GM21717 (cell line): ENCODE measurements around the gene FRAS1.
"Not testable (repeated sequence)": the region's sequence is repeated elsewhere in the genome, so short reads cannot be mapped to it uniquely, and the experiment has no call there.

ENCODE experiments used
- ATAC-seq: cut with Tn5 transposase; IDR thresholded peaks from one replicate; pipeline ENCODE4 v1.9.1; 2021; ENCODE audit warnings: mild to moderate bottlenecking, moderate library complexity; ENCODE audit not compliant: unreplicated experiment

The FRAS1 gene

GRCh38 chr4:78162821-78163220, 105.7 kb downstream of the FRAS1 start:
- ATAC-seq, result no peak

DNA sequence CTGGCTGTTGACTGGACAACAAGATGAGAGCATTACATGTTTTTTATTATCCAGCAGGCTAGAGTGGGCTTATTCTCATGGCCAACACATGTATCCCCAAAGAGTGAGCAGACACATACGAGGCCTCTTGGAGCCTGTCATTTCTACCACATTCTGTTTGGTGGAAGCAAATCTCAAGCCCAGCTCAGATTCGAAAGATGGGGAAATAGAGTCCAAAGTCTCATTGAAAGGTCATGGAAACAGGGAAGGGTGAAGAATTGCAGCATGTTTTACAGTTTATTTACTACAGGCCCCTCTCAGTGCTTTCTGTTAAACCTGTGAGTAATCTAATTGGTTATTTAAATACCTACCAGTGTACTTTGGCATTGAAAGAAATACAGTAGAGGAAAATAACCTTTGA, 108.6 kb downstream of the FRAS1 start:
- no peak for ATAC-seq

- no peak for ATAC-seq
These were observed 109.5 kb downstream of the FRAS1 start for GRCh38 chr4:78166622-78167021.

DNA sequence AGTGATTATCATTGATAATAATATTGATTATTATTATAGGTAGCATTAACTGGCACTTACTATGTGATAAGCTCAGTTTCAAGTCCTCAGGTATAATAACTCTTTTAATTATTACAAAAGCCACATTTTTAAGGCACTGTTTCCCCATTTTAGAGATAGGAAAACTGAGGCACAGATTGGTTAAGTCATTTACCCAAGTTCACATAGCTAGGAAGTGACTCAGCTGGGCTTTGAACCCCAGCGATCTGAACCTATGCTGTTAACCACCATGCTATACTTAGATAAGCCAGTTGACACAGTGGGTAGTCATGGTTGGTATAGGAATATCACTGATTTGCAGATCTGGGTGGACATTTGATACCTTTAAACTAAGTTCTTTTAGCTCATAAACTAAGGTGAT, 110.4 kb downstream of the FRAS1 start:
- no peak for ATAC-seq

- ATAC-seq, result no peak
These were observed 110.9 kb downstream of the FRAS1 start for GRCh38 chr4:78168029-78168428.

DNA sequence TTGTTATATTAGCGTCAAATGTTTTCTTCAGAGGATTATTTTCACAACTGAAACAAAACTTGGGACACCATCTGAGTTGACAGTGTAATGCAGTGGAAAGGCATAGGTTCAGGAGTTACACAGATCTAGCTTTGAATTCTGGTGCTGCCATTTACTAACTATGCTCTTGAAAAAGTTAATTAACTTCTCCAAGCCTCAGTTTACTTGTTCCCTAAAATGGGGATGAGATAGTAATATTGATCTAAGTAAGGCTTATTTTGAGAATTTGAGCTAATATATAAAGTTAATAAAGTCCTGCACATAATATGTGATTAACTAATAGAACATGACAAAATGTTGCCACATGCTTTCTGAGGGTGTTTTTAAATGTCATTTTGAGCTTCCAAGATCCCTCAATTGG, 112.6 kb downstream of the FRAS1 start:
- no peak for ATAC-seq

DNA sequence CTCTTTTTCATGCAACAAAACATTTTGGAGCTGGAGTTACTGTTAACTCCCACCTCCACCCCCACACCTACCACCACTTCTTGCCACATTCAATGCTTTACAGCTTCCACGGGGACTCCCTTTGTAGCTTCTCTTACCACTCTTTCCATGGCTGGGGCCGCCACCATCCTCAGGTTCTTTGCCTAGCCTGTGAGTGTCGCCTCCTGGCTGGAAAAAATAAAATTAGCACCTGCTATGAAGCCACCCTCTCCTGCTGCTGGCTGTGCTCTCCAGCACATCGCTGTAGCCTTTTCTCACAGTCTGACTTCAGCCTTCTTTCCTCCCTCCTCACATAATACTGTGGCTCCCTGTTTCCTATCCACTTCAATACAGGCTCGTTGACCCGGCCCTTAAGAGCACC, 114.4 kb downstream of the FRAS1 start:
- ATAC-seq, result no peak

GRCh38 chr4:78174891-78175290, 117.8 kb downstream of the FRAS1 start:
- ATAC-seq, result no peak

GRCh38 chr4:78179196-78179595, 122.1 kb downstream of the FRAS1 start:
- ATAC-seq, result no peak

GRCh38 chr4:78181681-78182234, 124.6 kb downstream of the FRAS1 start:
- not testable (repeated sequence) for ATAC-seq

DNA sequence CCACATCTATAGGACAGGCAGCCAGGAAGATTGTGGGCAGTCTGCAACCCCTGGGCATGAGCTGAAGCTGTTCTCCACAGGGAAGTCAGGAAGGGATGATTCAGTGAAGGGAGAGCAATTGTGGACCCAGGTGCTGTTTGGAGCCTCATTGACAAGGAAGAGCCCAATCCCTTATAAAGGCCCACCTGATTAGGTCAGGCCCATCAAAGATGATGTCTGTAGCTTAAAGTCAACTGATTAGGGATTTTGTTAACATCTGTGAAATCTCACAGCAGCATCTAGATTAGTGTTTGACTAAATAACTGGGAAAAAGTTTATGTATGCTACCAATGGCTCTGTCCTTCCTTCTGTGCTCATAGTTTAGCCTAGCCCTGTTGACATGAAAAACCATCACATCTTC, 127.5 kb downstream of the FRAS1 start:
- no peak for ATAC-seq

- no peak for ATAC-seq
These were observed 128.0 kb downstream of the FRAS1 start for GRCh38 chr4:78185117-78185516.

GRCh38 chr4:78186597-78187543, 129.7 kb downstream of the FRAS1 start:
- ATAC-seq, result no peak

GRCh38 chr4:78190068-78190467, 132.9 kb downstream of the FRAS1 start:
- no peak for ATAC-seq

GRCh38 chr4:78190595-78190994, 133.5 kb downstream of the FRAS1 start:
- ATAC-seq, result no peak

DNA sequence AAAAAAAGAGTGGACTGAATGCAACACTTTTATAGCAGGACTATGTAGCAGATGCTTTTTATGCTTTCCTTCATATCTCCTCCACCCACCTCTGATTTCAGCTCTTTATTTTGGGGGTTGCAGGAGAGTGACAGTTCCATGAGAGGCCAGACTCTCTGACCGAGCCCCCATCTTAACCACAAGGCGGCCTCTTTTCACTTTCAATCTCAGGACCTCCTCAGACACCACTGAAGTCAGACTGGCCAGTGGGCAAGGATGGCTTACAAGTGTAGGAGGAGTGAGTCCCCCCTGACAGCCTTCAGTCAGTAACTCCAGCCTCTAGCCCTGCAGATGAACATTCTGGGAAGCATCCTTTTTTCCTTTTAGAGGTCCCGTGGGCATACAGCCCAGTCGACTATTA, 140.8 kb downstream of the FRAS1 start:
- ATAC-seq, result no peak

DNA sequence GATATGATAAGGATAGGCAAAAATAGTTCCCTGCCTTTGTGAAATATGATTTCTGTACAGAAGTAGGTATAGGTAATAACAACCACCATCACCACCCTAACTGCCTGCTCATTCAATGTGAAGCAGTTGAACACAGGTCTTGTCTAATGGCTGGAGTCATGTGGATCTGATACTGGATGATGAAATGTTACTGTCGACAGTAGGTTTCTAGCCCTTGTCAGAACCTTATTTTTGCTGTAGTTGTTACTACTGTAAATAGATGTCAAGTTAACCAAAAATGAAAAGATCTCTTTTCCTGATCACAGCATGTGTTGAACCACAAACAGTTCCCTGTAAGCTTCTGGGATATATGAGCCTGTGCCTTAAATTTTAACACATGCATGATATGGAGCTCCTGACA, 142.9 kb downstream of the FRAS1 start:
- ATAC-seq, result no peak

- no peak for ATAC-seq
These were observed 143.8 kb downstream of the FRAS1 start for GRCh38 chr4:78200949-78201348.

DNA sequence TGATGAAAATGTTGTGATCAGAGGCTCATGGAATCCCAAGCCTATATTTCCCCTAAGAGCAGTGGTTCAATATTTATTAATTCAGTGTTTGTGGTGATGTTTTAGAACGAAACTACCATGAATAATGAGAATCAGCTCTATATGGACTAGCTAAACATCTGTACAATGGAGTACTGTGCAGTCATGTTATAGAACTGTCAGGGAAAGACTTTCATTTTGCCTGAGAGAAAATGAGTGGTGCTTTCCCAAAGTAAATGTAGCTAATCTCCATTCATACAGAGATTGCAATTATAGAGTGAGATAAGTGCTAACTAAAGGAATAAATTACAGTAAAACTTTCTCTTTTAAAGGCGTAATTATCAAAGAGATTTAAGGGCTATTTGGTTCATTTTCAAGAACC, 147.1 kb downstream of the FRAS1 start:
- no peak for ATAC-seq

GRCh38 chr4:78205591-78205990, 148.5 kb downstream of the FRAS1 start:
- no peak for ATAC-seq

- ATAC-seq, result no peak
These were observed 150.4 kb downstream of the FRAS1 start for GRCh38 chr4:78207541-78207940.

GRCh38 chr4:78207951-78208350, 150.8 kb downstream of the FRAS1 start:
- no peak for ATAC-seq
